ENCODE results near the gene HSPH1. TPM values are rescaled to one million over a fixed set of nuclear protein-coding genes. Genes with fewer than 3 reads are reported as not detected.
"Not testable (repeated sequence)": the region's sequence is repeated elsewhere in the genome, so short reads cannot be mapped to it uniquely, and the experiment has no call there.

HSPH1 gene
- total RNA-seq, 4 donors from 2014 or later = 29.3 to 86.1 (median 34.9) TPM

GRCh38 chr13:31184981-31185645 is 23.4 kb upstream of the HSPH1 start:
- 49 to 54% methylated on average over 7 of the region's 7 CpGs for WGBS, 2 donors
- intact Hi-C loops (cut with DNase I) = no loop called here
- Histone ChIP-seq H3K4me3 (no peak overlapping the region), H3K27ac (no peak overlapping the region), H3K27me3 (no peaks in the 10 kb centered on the region), H3K4me1 (no peaks in the 10 kb centered on the region), H3K9me3 (no peaks in the 10 kb centered on the region), H3K36me3 (no peaks in the 10 kb centered on the region)
- DNase-seq = no peak
- TF ChIP-seq CTCF (IDR thresholded peaks at IDR 0.05) (no peak), POLR2A (IDR thresholded peaks at IDR 0.05) (no peak)

- Histone ChIP-seq H3K9me3 (no peaks in the 10 kb centered on the region), H3K27ac (no peak overlapping the region), H3K4me3 (no peak overlapping the region), H3K36me3 (no peaks in the 10 kb centered on the region), H3K4me1 (no peaks in the 10 kb centered on the region), H3K27me3 (no peaks in the 10 kb centered on the region)
- WGBS, 2 donors = 78 to 96% methylated on average over 4 to 6 of the region's 6 CpGs
- TF ChIP-seq POLR2A (IDR thresholded peaks at IDR 0.05) (no peak), CTCF (IDR thresholded peaks at IDR 0.05) (no peak)
- intact Hi-C loops (cut with DNase I) = no loop called here
- DNase-seq = no peak
These were observed 22.7 kb upstream of the HSPH1 start for GRCh38 chr13:31184451-31184850.

- H3K4me3 ChIP-seq = no peak overlapping the region
- no peak overlapping the region for H3K27ac ChIP-seq
- no peaks in the 10 kb centered on the region for H3K4me1 ChIP-seq
- no CpG with 5 or more reads among the region's 26 CpGs for WGBS, 2 donors
- TF ChIP-seq POLR2A (IDR thresholded peaks at IDR 0.05) (no peak), CTCF (IDR thresholded peaks at IDR 0.05) (no peak)
- H3K9me3 ChIP-seq = no peaks in the 10 kb centered on the region
- no peaks in the 10 kb centered on the region for H3K27me3 ChIP-seq
- no peak for DNase-seq
- no peaks in the 10 kb centered on the region for H3K36me3 ChIP-seq
- intact Hi-C loops (cut with DNase I) = no loop called here
These were observed 21.3 kb upstream of the HSPH1 start for GRCh38 chr13:31182987-31183386.

GRCh38 chr13:31179754-31180153 is 18.1 kb upstream of the HSPH1 start:
- no peak for DNase-seq
- intact Hi-C loops (cut with DNase I) = no loop called here
- H3K27ac ChIP-seq = no peak overlapping the region
- no peaks in the 10 kb centered on the region for H3K36me3 ChIP-seq
- TF ChIP-seq CTCF (IDR thresholded peaks at IDR 0.05) = no peak
- no peak for TF ChIP-seq POLR2A (IDR thresholded peaks at IDR 0.05)
- H3K27me3 ChIP-seq = no peaks in the 10 kb centered on the region
- 62 to 88% methylated on average over 5 of the region's 5 CpGs for WGBS, 2 donors
- H3K4me3 ChIP-seq = no peak overlapping the region
- H3K9me3 ChIP-seq = no peaks in the 10 kb centered on the region
- H3K4me1 ChIP-seq = no peaks in the 10 kb centered on the region

GRCh38 chr13:31179241-31179640 is 17.5 kb upstream of the HSPH1 start:
- Histone ChIP-seq H3K27me3 (no peaks in the 10 kb centered on the region), H3K4me3 (no peak overlapping the region), H3K4me1 (no peaks in the 10 kb centered on the region), H3K36me3 (no peaks in the 10 kb centered on the region), H3K9me3 (no peaks in the 10 kb centered on the region), H3K27ac (no peak overlapping the region)
- TF ChIP-seq POLR2A (IDR thresholded peaks at IDR 0.05) = no peak
- TF ChIP-seq CTCF (IDR thresholded peaks at IDR 0.05) = no peak
- intact Hi-C loops (cut with DNase I) = no loop called here
- DNase-seq = no peak
- WGBS, 2 donors = 96 to 98% methylated on average over 4 to 8 of the region's 8 CpGs

GRCh38 chr13:31177813-31178495 is 16.2 kb upstream of the HSPH1 start:
- H3K4me1 ChIP-seq; intact Hi-C loops (cut with DNase I); H3K36me3 ChIP-seq; H3K9me3 ChIP-seq; H3K27me3 ChIP-seq; H3K4me3 ChIP-seq; DNase-seq; H3K27ac ChIP-seq: not testable (repeated sequence)
- WGBS, 2 donors = 89 to 92% methylated on average over 6 to 12 of the region's 12 CpGs
